Ascending aorta (tissue), 2 donors: ENCODE measurements around the gene TEKTIP1. TPM values are rescaled to one million over a fixed set of nuclear protein-coding genes. Genes with fewer than 3 reads are reported as not detected.
"Not testable (repeated sequence)": the region's sequence is repeated elsewhere in the genome, so short reads cannot be mapped to it uniquely, and the experiment has no call there.

Experiments used
- DNase-seq, 2 donors: peaks; one replicate each; pipeline ENCODE4 v3.0.0-alpha.2; 2019; ENCODE audit warnings: low spot score in 2 of 2
- H3K27ac ChIP-seq, 2 donors: fragments of 200-600 bp; sonication (generic); one replicate each; pipeline ENCODE4 v1.5.1; 2016 to 2017; ENCODE audit warnings: mild to moderate bottlenecking in 1 of 2
- H3K27me3 ChIP-seq: fragments of 200-600 bp; sonication (generic); one replicate; pipeline ENCODE4 v1.5.1; 2017
- H3K36me3 ChIP-seq, 2 donors: fragments of 200-600 bp; sonication (generic); one replicate each; pipeline ENCODE4 v1.5.1; 2016
- H3K4me1 ChIP-seq, 2 donors: fragments of 200-600 bp; sonication (generic); one replicate each; pipeline ENCODE4 v1.5.1; 2016 to 2017; ENCODE audit warnings: mild to moderate bottlenecking in 1 of 2
- H3K4me3 ChIP-seq, 2 donors: fragments of 200-600 bp; sonication (generic); one replicate each; pipeline ENCODE4 v1.5.1; 2016 to 2017; ENCODE audit warnings: mild to moderate bottlenecking in 1 of 2
- H3K9me3 ChIP-seq, 2 donors: fragments of 200-600 bp; sonication (generic); one replicate each; pipeline ENCODE4 v1.5.1; 2016
- CTCF ChIP-seq, 3 experiments: fragments of 200-600 bp in 2 of 3; fragments of 450-650 bp in 1 of 3; sonication (generic) in 2 of 3; IDR thresholded peaks; one replicate each; pipeline ENCODE4 v1.5.1; 2016 to 2019; ENCODE audit warnings: antibody characterized with exemption in 3 of 3, mild to moderate bottlenecking in 1 of 3, moderate library complexity in 1 of 3
- intact Hi-C: fragments of 100-400 bp; cut with DNase I; formaldehyde crosslinking; loops from one replicate; pipeline ENCODE4 v1.15.1; 2023
- total RNA-seq: library from RNA; depleted of rRNA; stranded (reverse); fragments of >200 nt; gene quantifications from one replicate; pipeline ENCODE4 v1.1.0, GENCODE V29; 2016

The TEKTIP1 gene
- total RNA-seq, 1 donor from 2014 or later: not detected

DNA sequence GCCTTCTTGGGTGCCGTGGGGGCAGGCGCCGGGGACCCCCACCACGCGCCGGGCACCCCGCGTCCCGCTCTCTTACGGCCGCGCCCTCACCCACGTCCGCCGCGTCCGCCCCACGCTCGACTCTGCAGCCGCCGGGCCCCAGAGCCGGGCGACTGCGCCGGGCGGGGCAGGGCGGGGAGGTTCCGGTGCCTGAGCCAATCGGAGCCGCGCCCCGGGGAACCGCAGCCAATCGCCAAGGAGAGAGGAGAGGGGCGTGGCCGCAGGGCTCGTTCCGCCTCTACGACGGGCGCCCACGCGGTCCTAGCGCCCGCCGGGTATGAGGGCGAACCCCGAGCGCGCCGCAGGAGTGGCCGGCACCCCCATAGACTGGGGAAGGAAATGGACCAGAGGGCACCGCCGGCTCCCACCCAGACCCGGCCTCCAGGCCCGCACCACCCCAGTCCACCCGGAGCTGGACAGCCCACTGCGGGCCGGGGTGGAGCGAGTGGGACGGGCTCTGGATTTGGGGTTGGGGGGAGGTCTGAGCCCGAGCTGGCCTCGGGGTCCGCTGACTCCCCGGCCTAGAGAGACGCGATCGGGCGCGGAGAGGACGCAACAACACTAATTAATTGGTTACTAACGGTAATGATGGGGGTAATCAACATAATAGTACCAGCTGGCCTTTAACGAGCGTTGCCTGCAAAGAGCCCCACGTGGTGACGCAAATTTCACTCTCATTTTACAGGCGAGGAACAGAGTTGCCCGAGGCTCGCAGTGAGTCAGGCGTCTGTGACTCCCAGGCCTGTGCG lies 18.7 kb downstream of the TEKTIP1 start, which contains the start of gene MFSD12:
TSS of gene MFSD12 (minus strand) at position 126 of the 788 bp plus-strand sequence. CDS start 183 bp downstream, outside the sequence.
- Histone ChIP-seq H3K9me3 (no peaks in the 10 kb centered on the region), H3K4me3 (peak within 1 kb of the TSS; percentile 63 to 90), H3K4me1 (peaks cover 8 to 23% of the 10 kb centered on the region in 2 donors), H3K36me3 (no peaks in the 10 kb centered on the region), H3K27ac (peak within 1 kb of the TSS; percentile 72 to 79), H3K27me3 (no peaks in the 10 kb centered on the region)
- no peak for TF ChIP-seq CTCF (IDR thresholded peaks at IDR 0.05)
- peak; percentile 70 to 96 for DNase-seq
- intact Hi-C loops: loop anchor here (1.0 to 5.0 kb wide), 3 partner anchors 15 to 50 kb away; partner anchors contain the start of genes FZR1, HMG20B and TBXA2R

GRCh38 chr19:3563709-3564524 lies 24.9 kb downstream of the TEKTIP1 start:
- no peak overlapping the region for H3K4me3 ChIP-seq
- H3K36me3 ChIP-seq: no peaks in the 10 kb centered on the region
- DNase-seq: no peak
- no peaks in the 10 kb centered on the region for H3K27me3 ChIP-seq
- no peak for TF ChIP-seq CTCF (IDR thresholded peaks at IDR 0.05)
- intact Hi-C loops: no loop called here
- no peaks in the 10 kb centered on the region for H3K4me1 ChIP-seq
- H3K27ac ChIP-seq: no peak overlapping the region
- H3K9me3 ChIP-seq: no peaks in the 10 kb centered on the region

GRCh38 chr19:3565139-3565538 lies 26.2 kb downstream of the TEKTIP1 start:
- intact Hi-C loops: no loop called here

GRCh38 chr19:3570042-3570441 lies 31.1 kb downstream of the TEKTIP1 start:
- intact Hi-C loops: loop anchor here (5.0 kb wide), 1 partner anchor 63 kb away; the partner anchor contains the start of gene FZR1
- not testable (repeated sequence) for H3K4me3 ChIP-seq, H3K9me3 ChIP-seq, H3K36me3 ChIP-seq, H3K4me1 ChIP-seq, H3K27me3 ChIP-seq, H3K27ac ChIP-seq, DNase-seq

More at GRCh38 chr19:3565139-3565538, 26.2 kb downstream of the TEKTIP1 start:
- H3K4me3 ChIP-seq: no peak overlapping the region
- no peak for TF ChIP-seq CTCF (IDR thresholded peaks at IDR 0.05)
- no peaks in the 10 kb centered on the region for H3K27me3 ChIP-seq
- no peak for DNase-seq
- no peak overlapping the region for H3K27ac ChIP-seq
- H3K36me3 ChIP-seq: no peaks in the 10 kb centered on the region
- H3K9me3 ChIP-seq: no peaks in the 10 kb centered on the region
- H3K4me1 ChIP-seq: no peaks in the 10 kb centered on the region

GRCh38 chr19:3570606-3571011 lies 31.6 kb downstream of the TEKTIP1 start:
- Histone ChIP-seq H3K27ac (no peak overlapping the region), H3K36me3 (peaks cover 0 to 6% of the 10 kb centered on the region in 2 donors), H3K27me3 (no peaks in the 10 kb centered on the region), H3K9me3 (no peaks in the 10 kb centered on the region), H3K4me1 (peaks cover 8 to 10% of the 10 kb centered on the region in 2 donors), H3K4me3 (no peak overlapping the region)
- TF ChIP-seq CTCF (IDR thresholded peaks at IDR 0.05): no peak
- no peak for DNase-seq
- intact Hi-C loops: loop anchor here (5.0 kb wide), 1 partner anchor 63 kb away; the partner anchor contains the start of gene FZR1
